Globus pallidus (tissue), 1 donor: ENCODE measurements around the gene THOC6.
A peak's percentile ranks its signal among the peaks of the same experiment; 100 is the strongest.
"Not testable (repeated sequence)": the region's sequence is repeated elsewhere in the genome, so short reads cannot be mapped to it uniquely, and the experiment has no call there.

Source experiments
- DNase-seq: peaks from one replicate; pipeline ENCODE4 v3.0.0-alpha.2; 2015; ENCODE audit warnings: low spot score

THOC6 gene

DNA sequence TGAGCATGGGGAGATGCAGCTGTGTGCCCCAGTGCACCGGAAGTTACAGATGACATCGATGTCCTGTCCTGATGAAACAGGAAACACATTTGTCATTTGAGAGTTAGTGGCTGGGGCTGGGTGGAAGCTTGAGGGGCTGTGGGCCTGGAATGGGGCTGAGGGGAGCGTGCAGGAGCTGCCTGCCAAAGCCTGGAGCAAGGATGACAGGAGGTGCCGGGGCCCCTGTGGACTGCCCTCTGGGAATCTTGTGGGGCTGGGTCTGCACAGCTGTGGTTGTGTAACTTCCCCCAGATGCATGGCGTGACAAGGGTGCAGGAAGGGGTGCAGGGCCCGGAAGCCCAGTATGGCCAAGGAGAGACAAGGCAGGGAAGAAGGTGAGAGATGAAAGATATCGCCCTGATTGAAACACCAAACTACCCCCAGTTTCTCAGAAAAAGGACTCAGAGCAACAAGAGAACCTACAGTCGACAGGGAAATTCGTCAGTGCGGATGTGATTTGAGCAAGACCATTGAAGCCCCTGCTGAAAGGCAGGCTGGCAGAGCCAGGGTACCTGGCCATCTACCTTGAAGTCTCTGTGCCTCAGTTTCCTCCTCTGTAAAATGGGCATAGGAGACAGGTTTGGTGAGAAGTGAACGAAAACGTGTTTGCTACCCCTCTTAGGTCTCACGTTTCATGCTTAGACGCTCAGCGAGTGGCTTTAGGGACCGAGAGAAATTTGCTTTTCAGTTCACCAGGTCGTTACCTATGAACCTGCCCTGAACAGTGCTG, 31.3 kb downstream of the THOC6 start:
- no peak for DNase-seq

DNA sequence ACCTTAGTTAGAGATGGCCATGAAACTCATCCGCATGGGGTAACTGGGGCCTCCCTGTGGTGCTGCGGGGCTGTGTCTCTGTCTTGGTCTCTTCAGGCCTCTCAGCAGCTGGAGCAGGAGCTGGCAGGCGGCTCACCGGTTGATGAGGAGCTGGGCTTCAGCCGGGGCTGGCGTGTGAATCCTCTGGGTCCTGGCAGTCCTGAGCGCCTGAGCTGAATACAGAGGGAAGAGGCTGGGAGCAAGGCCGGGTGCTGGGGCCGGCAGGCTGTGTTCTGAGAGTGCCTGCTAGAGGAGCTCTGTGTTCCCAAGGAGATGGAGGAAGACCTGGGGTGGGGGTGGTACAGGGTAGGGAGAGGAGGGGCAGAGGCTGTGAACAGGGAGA, 31.9 kb downstream of the THOC6 start:
- DNase-seq: peak; percentile 18

DNA sequence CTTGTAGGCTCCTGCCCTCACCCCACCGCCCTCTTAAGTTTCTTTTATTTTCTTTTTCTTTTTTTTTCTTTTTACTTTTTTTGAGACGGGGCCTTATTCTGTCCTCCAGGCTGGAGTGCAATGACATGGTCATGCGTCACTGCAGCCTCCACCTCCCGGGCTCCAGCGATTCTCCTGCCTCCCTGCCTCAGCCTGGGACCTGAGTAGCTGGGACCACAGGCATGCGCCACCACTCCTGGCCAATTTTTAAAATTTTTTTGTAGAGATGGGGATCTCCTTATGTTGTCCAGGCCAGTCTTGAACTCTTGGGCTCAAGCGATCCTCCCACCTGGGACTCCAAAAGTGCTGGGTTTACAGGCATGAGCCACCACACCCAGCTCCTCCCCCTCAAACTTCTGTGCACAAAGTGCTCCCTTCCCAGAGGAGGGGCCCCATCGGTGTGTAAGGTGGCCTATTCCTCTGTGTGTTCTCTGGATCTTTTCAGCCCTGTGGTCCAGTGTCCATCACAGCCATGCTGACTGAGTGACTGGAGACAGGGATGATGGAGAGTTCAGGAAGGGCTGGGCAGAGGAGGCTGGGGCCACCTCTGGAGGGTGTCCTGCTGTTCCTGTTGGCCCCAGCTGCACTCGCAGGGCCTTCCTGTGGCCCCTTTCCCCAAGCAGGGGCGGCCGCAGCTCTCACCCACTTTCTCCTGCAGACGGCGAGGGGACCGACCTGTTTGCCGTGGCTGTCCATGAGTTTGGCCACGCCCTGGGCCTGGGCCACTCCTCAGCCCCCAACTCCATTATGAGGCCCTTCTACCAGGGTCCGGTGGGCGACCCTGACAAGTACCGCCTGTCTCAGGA, 32.7 kb downstream of the THOC6 start:
- no peak for DNase-seq

DNA sequence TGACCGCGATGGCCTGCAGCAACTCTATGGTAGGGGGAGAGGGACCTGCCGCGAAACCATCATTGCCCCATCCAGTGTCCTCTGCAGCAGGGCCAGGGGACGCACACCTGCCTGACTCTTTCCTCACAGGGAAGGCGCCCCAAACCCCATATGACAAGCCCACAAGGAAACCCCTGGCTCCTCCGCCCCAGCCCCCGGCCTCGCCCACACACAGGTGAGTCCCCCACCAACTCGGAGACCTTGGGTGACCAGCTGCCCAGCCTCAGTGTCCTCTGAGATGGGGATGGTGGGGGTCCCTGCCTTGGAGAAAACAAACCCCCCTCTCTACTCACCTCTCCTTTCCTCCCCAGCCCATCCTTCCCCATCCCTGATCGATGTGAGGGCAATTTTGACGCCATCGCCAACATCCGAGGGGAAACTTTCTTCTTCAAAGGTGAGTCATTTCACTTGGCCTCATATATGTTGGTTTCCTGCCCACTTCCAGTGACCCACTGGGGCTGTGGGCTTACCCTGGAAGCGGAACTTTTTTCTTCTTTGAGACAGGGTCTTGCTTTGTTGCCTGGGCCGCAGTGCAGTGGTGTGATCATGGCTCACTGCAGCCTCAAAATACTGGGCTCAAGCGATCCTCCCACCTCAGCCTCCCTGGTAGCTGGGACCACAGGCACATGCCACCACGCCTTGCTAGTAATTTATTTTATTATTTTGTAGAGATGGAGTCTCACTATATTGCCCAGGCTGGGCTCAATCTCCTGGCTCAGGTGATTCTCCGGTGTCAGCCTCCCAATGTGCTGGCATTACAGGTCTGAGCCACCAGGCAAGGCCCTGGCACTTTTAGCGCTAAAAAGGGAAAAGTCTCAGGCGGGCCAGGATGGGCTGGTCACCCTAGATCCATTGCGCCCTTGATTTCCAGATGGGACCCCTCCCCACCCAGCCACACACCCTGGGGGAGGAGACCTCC, 33.6 kb downstream of the THOC6 start:
- no peak for DNase-seq

- peak; percentile 22 for DNase-seq
Measured at GRCh38 chr16:3058139-3059030, 34.5 kb downstream of the THOC6 start.

DNA sequence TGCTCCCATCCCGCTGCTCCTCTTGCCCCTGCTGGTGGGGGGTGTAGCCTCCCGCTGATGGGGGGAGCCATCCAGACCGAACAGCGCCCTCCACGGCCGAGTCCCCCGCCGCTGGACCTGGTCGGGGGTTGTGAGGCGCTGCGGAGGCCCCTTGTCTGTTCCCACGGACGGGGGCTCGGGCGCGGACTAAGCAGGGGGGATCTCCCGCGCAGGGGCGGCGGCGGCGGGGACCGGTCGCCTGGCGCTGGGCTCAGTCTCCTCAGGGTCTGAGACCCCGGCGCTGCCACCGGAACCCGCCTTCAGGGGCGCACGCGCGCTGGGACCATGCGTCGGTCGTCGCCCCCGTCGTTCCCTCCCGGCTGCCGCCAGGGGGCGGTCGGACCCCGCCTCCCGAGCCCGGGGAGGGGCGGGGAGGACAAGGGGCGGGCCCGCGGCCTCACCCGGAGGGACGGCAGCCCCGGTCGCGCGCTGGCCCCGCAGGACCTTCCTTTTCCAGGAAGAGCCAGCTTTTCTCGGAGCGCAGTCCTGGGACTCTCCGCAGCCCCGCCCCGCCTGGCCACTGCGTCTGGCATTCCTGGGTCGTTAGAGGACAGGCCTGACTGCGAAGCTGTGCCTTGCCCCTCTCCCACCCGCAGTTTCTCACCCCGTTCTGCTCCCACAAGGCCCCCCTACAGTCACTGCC, 35.3 kb downstream of the THOC6 start:
- peak; percentile 71 for DNase-seq

GRCh38 chr16:3059723-3060242, 35.9 kb downstream of the THOC6 start:
- DNase-seq: no peak

DNA sequence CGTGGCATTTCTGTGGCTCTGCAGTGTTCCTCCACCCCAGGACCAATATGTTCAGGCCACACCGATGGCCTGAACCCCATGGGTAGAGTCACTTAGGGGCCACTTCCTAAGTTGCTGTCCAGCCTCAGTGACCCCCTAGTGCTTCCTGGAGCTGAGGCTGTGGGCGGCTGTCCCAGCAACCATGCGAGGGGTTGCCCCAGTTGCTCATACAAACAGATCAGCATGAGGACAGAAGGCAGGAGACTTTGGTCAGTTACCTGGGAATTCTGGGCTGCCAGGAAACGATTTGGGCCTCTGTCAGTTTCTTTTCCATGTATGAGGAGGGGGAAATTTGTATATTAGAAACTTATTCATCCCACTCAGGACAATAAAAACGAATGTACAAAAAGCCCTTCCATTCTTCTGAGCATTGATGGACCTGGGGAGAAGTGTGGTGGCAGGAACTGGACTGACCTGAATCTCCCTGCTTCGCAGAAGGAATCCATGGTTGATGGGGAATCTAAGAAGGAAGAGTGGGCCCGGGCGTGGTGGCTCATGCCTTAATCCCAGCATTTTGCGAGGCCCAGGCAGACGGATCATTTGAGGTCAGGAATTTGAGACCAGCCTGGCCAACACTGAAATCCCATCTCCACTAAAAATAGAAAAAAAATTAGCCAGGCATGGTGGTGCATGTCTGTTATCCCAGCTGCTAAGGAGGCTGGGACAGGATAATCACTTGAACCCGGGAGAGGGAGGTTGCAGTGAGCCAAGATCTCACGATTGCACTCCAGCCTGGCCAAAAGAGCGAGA, 36.7 kb downstream of the THOC6 start:
- DNase-seq: no peak

- DNase-seq: no peak
Measured at GRCh38 chr16:3062553-3062952, 38.7 kb downstream of the THOC6 start.

DNA sequence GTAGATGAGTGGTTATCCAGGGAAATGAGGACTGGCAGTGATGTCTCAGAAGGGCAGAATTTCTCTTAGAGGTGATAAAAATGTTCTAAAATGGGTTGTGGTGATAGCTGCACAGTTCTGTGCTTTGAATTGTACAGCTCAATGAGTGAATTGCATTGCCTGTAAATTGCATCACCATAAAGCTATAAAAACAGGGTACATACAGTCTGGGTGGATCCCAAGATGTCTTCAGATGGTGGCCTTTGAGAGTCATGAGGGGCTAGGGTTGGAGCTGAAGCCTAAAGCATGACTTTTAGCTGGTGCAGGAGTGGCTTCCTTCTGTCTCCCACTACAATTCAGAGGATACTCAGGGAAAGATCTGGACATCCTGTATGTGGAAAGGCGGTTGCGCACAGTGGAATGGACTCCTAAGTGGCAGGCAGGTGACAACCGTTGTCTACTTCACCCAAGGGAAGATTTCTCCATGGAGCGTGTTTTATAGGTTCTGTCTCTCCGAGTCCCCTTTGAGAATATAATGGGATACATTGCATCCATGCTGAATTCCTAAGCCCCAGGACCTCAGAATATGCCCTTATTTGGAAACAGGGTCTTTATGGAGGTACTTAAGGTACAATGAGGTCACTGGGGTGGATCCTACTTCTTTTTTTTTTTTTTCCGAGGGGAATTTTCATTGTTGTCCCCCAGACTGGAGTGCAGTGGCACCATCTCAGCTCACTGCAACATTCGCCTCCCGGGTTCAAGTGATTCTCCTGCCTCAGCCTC, 40.0 kb downstream of the THOC6 start:
- no peak for DNase-seq

GRCh38 chr16:3065069-3065741, 41.4 kb downstream of the THOC6 start, which contains the start of gene IL32:
TSS of gene IL32 (plus strand) at chr16:3065640. CDS start at chr16:3065812, 172 bp downstream.
- no peak for DNase-seq

DNA sequence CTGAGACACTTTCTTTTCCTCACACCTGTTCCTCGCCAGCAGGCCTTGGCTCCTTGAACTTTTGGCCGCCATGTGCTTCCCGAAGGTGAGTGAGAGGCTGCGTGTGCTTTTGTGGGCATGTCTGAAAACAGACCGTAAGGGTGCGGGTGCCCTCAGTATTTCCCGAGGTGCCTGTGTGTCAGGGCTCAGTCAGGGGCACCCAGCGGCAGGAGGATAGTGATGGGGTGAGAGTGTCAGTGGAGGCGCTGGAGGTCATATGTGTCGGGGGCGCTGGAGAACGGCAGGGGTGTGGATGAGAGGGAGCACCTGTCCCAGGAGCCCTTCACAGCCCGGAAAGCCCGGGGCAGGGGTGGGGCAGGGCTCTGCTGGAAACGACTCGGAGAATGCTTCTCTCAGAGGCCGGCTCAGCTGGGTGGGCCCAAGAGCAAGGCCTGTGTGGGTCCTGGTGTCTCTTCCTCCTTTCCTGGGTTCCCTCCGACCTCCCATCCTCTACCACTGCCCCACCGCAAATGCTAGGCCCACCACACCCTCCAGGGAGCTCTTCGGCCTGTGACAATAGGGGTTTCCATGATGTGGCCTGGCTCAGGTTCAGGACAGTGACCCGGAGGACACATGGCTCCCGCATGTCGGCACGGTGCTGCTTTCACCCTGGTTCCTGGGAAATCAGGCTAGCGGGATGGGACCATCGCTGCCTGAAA, 42.1 kb downstream of the THOC6 start:
- no peak for DNase-seq

GRCh38 chr16:3066440-3066748, 42.6 kb downstream of the THOC6 start:
- no peak for DNase-seq

DNA sequence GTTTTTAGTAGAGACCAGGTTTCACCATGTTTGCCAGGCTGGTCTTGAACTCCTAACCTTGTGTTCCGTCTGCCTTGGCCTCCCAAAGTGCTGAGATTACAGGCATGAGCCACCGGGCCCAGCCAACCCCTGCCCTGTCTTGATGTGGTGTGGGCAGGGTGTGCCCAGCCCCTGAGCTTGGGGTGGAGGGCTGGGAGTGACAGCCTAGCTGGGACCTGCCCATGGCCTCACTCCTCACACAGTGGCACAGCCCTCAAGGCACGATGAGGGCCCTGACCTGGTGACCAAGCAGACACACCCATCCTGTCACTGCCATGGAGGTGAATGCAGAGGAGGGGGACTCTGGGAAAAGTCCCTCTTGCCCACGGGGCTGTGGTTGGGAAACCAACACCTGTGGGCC, 44.7 kb downstream of the THOC6 start:
- no peak for DNase-seq

DNA sequence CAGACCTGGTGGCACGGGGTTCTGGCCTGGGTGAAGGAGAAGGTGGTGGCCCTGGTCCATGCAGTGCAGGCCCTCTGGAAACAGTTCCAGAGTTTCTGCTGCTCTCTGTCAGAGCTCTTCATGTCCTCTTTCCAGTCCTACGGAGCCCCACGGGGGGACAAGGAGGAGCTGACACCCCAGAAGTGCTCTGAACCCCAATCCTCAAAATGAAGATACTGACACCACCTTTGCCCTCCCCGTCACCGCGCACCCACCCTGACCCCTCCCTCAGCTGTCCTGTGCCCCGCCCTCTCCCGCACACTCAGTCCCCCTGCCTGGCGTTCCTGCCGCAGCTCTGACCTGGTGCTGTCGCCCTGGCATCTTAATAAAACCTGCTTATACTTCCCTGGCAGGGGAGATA, 45.3 kb downstream of the THOC6 start:
- not testable (repeated sequence) for DNase-seq

- no peak for DNase-seq
Measured at GRCh38 chr16:3070608-3071111, 46.8 kb downstream of the THOC6 start.

- DNase-seq: no peak
Measured at GRCh38 chr16:3071655-3072054, 47.8 kb downstream of the THOC6 start.
